DOHH2 (cell line): Measurements from ENCODE around the gene EIF2AK2.
A peak's percentile ranks its signal among the peaks of the same experiment; 100 is the strongest.

Source experiments
- H3F3A ChIP-seq: fragments of 200-600 bp; sonication (generic), shearing (Covaris generic); 2 replicates; pipeline ENCODE4 v1.6.0; 2016; ENCODE audit warnings: antibody characterized with exemption, mild to moderate bottlenecking; ENCODE audit not compliant: control insufficient read depth, insufficient read depth
- H3K27ac ChIP-seq: fragments of 200-600 bp; sonication (generic); 2 replicates; pipeline ENCODE4 v1.5.1; 2014; ENCODE audit warnings: low read depth, mild to moderate bottlenecking, low read length, moderate library complexity
- H3K27me3 ChIP-seq: fragments of 200-600 bp; sonication (generic); 2 replicates; pipeline ENCODE4 v1.6.1; 2014; ENCODE audit warnings: mild to moderate bottlenecking, low read length, mixed read lengths; ENCODE audit not compliant: control insufficient read depth
- H3K36me3 ChIP-seq: fragments of 200-600 bp; sonication (generic); 2 replicates; pipeline ENCODE4 v1.6.1; 2014; ENCODE audit warnings: mild to moderate bottlenecking, low read length, moderate library complexity, mixed read lengths; ENCODE audit not compliant: control insufficient read depth
- H3K4me1 ChIP-seq: fragments of 200-600 bp; sonication (generic); 2 replicates; pipeline ENCODE4 v1.6.1; 2014; ENCODE audit warnings: mild to moderate bottlenecking, low read length, mixed read lengths; ENCODE audit not compliant: control insufficient read depth
- H3K4me2 ChIP-seq: fragments of 200-600 bp; sonication (generic); 2 replicates; pipeline ENCODE4 v1.6.0; 2014; ENCODE audit warnings: mild to moderate bottlenecking, low read length, moderate library complexity
- H3K4me3 ChIP-seq: fragments of 200-600 bp; sonication (generic); 2 replicates; pipeline ENCODE4 v1.5.1; 2014; ENCODE audit warnings: mild to moderate bottlenecking, low read length, mixed read lengths
- H3K79me2 ChIP-seq: fragments of 200-600 bp; sonication (generic); 2 replicates; pipeline ENCODE4 v1.6.1; 2014; ENCODE audit warnings: mild to moderate bottlenecking, low read length, mixed read lengths; ENCODE audit not compliant: control insufficient read depth
- H3K9me2 ChIP-seq: fragments of 200-600 bp; sonication (generic); replicated peaks from 2 replicates; pipeline ENCODE4 v1.6.1; 2014; ENCODE audit warnings: mild to moderate bottlenecking, low read length, mixed read lengths; ENCODE audit not compliant: control insufficient read depth
- H3K9me3 ChIP-seq: fragments of 200-600 bp; sonication (generic); 2 replicates; pipeline ENCODE4 v1.6.1; 2014; ENCODE audit warnings: antibody characterized with exemption, low read length, mixed read lengths; ENCODE audit not compliant: control insufficient read depth, insufficient read depth
- H4K20me1 ChIP-seq: fragments of 200-600 bp; sonication (generic); 2 replicates; pipeline ENCODE4 v1.6.0; 2014; ENCODE audit warnings: low read depth, mild to moderate bottlenecking, antibody characterized with exemption, low read length, moderate library complexity; ENCODE audit not compliant: control insufficient read depth, insufficient read depth
- CTCF ChIP-seq: fragments of 200-600 bp; sonication (generic); IDR thresholded peaks from one replicate; pipeline ENCODE4 v1.5.1; 2014; ENCODE audit warnings: antibody characterized with exemption, mild to moderate bottlenecking, low read depth, low read length; ENCODE audit not compliant: poor library complexity, severe bottlenecking
- EZH2phosphoT487 ChIP-seq: fragments of 200-600 bp; sonication (generic); IDR thresholded peaks from 2 replicates; pipeline ENCODE4 v1.6.1; 2017; ENCODE audit warnings: borderline replicate concordance, mild to moderate bottlenecking, antibody characterized with exemption, low read length, moderate library complexity, mixed read lengths

Gene EIF2AK2

GRCh38 chr2:37090019-37090477, 66.7 kb downstream of the EIF2AK2 start:
- TF ChIP-seq CTCF (no peak), EZH2phosphoT487 (no peak)
- Histone ChIP-seq H3F3A (peaks cover 19% of the 10 kb centered on the region), H3K4me2 (peak overlapping the region; percentile 55), H3K36me3 (peaks cover 52% of the 10 kb centered on the region), H3K27ac (peak overlapping the region; percentile 55), H3K9me2 (no peaks in the 10 kb centered on the region), H4K20me1 (no peaks in the 10 kb centered on the region), H3K27me3 (no peaks in the 10 kb centered on the region), H3K9me3 (no peaks in the 10 kb centered on the region), H3K4me1 (peaks cover 37% of the 10 kb centered on the region), H3K79me2 (peaks cover 11% of the 10 kb centered on the region), H3K4me3 (peak overlapping the region; percentile 39)

GRCh38 chr2:37085731-37086147, 71.0 kb downstream of the EIF2AK2 start:
- no peak for TF ChIP-seq EZH2phosphoT487
- no peak for TF ChIP-seq CTCF
- peak overlapping the region; percentile 71 for H3K4me2 ChIP-seq
- H3K4me1 ChIP-seq = peaks cover 46% of the 10 kb centered on the region
- peaks cover 19% of the 10 kb centered on the region for H3F3A ChIP-seq
- H3K27me3 ChIP-seq = no peaks in the 10 kb centered on the region
- H3K36me3 ChIP-seq = peaks cover 26% of the 10 kb centered on the region
- H3K9me3 ChIP-seq = no peaks in the 10 kb centered on the region
- H3K9me2 ChIP-seq = no peaks in the 10 kb centered on the region
- no peak overlapping the region for H3K27ac ChIP-seq
- peak overlapping the region; percentile 85 for H3K4me3 ChIP-seq
- peaks cover 36% of the 10 kb centered on the region for H3K79me2 ChIP-seq
- H4K20me1 ChIP-seq = no peaks in the 10 kb centered on the region

- peaks cover 12% of the 10 kb centered on the region for H3F3A ChIP-seq
- no peaks in the 10 kb centered on the region for H3K27me3 ChIP-seq
- no peak overlapping the region for H3K27ac ChIP-seq
- no peak for TF ChIP-seq CTCF
- TF ChIP-seq EZH2phosphoT487 = no peak
- peaks cover 23% of the 10 kb centered on the region for H3K36me3 ChIP-seq
- H3K4me3 ChIP-seq = peak overlapping the region; percentile 85
- no peaks in the 10 kb centered on the region for H4K20me1 ChIP-seq
- peaks cover 45% of the 10 kb centered on the region for H3K4me1 ChIP-seq
- H3K4me2 ChIP-seq = peak overlapping the region; percentile 71
- peaks cover 39% of the 10 kb centered on the region for H3K79me2 ChIP-seq
- H3K9me3 ChIP-seq = no peaks in the 10 kb centered on the region
- no peaks in the 10 kb centered on the region for H3K9me2 ChIP-seq
These were observed 72.0 kb downstream of the EIF2AK2 start for GRCh38 chr2:37084797-37085196.
